Sciatic nerve (tissue), 2 donors: ENCODE results near the gene PLEKHA5. TPM values are rescaled to one million over a fixed set of nuclear protein-coding genes. Genes with fewer than 3 reads are reported as not detected.
A peak's percentile ranks its signal among the peaks of the same experiment; 100 is the strongest.
"Not testable (repeated sequence)": the region's sequence is repeated elsewhere in the genome, so short reads cannot be mapped to it uniquely, and the experiment has no call there.

ENCODE experiments used
- ATAC-seq: fragments of 200-7000 bp; cut with Tn5 transposase; one replicate; pipeline ENCODE4 v1.9.1; 2020; ENCODE audit warnings: mild to moderate bottlenecking, moderate library complexity
- DNase-seq: peaks from one replicate; pipeline ENCODE4 v3.0.0-alpha.2; 2020; ENCODE audit warnings: low spot score
- intact Hi-C: fragments of 100-400 bp; cut with DNase I; formaldehyde crosslinking; loops from one replicate; pipeline ENCODE4 v1.14.2; 2022
- total RNA-seq: library from RNA; stranded (reverse); fragmentation: NEBNext Ultra II Directional; extraction: Animal tissue kit (Norgen Biotek cat#: 25700); gene quantifications from one replicate; pipeline ENCODE4 v1.2.1, GENCODE V29; 2021
- donor health status: DM: no; HTN: no; CAD: no.
- donor health status: DM: no; HTN: no; CAD: no.

Gene PLEKHA5
- total RNA-seq, 1 donor from 2014 or later = 44.1 TPM

DNA sequence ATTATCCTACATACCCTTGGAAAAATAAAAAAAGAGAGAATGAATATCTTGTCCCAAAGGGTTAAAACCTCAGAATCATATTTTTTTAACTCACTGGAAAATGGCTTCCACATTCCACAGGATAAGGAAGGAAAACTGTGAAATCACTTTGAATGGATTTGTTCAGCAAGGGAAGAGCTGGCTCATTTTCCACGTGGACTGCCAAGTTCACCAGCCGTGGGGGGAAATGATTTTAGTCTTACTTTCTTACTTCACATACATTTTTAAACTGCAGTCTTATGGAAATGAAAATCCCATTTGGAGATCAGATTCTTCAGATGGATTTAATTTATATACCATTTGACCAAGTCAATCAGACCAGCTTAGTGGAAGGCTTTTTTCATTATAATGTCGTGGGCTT lies 279.8 kb downstream of the PLEKHA5 start:
- intact Hi-C loops = no loop called here
- peak; percentile 23 for DNase-seq
- ATAC-seq = no peak

DNA sequence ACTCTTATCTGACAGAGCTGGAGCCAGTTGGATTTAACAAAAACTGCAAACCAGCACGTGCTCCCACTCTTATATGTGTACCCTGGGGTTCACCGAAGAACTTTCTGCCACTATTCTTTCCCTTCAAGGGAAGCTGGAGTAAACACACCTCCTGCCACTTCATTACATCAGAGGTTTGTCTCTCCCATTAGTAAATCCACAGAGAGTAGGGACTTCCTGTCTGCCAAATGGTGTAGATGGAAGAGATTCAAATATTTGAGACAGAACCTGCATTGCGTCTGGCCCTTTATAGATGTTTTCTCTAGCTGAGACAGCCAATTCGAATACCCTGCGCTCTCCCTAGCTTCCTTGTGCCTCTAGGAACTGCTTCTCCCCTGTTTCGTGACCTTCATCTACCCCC lies 280.7 kb downstream of the PLEKHA5 start:
- ATAC-seq (peak; percentile 34), DNase-seq (peak; percentile 2)
- intact Hi-C loops = no loop called here

DNA sequence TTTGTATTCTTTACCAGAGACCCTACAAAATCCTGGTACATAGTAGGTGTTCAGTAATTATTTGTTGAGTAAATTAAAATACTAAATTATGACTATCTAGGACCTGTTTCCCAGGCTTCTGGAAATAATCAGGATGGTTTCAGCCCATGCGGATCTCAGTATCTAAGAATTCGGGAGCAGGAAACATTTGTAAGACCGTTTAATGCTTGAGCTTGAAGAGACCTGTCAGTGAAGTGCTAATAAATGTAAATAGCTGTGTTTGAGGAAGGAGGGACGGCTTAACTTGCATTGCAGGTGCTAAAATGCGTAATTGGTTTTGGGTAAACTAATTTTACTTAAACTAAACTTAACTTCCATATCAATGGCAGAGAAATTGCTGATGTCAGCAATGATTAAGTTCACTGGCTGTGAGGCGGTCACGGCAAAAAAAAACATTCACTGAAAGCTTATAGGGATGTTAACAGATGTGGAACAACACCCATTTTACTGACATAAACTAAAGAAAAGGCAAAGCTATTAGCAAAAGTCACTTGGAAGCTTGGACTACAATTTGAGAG lies 281.2 kb downstream of the PLEKHA5 start:
- intact Hi-C loops = no loop called here
- ATAC-seq (no peak), DNase-seq (no peak)

GRCh38 chr12:19411234-19412204 lies 282.0 kb downstream of the PLEKHA5 start:
- ATAC-seq = no peak
- intact Hi-C loops = no loop called here
- DNase-seq = peak; percentile 14

DNA sequence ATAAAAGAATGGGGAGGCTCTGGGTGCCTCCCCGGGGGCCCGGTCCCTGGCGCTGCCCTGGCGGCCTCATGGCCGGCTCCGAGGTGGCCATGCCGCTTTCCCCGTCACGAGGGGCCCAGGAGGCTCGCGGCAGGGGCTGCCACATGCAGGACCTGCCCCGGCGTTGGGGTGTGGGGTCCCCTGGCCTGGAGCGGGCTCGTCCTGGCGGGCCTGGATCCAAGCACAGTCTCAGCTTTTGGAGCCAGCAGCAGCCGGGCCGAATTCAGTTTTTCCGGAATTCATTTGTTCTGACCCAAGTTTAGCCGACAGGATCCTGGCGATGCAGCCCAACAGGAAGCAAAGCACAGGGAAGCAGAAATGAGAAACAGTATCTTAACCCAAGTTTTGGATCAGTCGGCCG lies 283.3 kb downstream of the PLEKHA5 start:
- ATAC-seq (no peak), DNase-seq (peak; percentile 47)

DNA sequence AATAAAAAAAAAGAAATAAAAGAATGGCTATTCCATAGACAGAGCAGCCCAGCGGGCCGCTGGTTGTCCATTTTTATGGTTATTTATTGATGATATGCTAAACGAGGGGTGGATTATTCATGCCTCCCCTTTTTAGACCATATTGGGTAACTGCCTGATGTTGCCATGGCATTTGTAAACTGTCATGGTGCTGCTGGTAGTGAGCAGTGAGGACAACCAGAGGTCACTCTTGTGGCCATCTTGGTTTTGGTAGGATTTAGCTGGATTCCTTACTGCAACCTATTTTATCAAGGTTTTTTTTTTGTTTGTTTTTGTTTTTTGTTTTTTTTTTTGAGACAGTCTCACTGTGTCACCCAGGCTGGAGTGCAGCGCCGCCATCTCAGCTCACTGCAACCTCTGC lies 284.0 kb downstream of the PLEKHA5 start:
- ATAC-seq, intact Hi-C loops: not testable (repeated sequence)
- peak; percentile 10 for DNase-seq

More for the DNA sequence above, 283.3 kb downstream of the PLEKHA5 start:
- intact Hi-C loops = no loop called here

DNA sequence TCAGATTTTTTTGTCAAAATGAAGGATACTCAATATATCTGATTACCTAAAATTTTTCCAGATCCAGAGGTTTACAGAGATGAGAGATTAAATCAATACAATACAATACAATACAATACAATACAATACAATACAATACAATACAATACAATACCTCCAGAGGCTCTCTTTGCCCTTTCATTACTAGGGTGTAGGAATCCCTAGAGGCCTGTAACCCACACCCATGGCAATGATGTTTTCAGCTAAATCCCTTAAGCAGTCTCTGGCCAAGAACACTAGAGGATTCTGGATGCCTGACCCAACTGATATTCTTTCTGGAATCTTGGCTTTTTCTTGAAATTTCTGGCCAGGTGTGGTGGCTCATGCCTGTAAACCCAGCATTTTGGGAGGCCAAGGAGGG lies 286.0 kb downstream of the PLEKHA5 start:
- ATAC-seq = no peak
- no peak for DNase-seq
- intact Hi-C loops = no loop called here

GRCh38 chr12:19419086-19419485 lies 289.6 kb downstream of the PLEKHA5 start:
- ATAC-seq = no peak
- DNase-seq = peak; percentile 25
- intact Hi-C loops = no loop called here

DNA sequence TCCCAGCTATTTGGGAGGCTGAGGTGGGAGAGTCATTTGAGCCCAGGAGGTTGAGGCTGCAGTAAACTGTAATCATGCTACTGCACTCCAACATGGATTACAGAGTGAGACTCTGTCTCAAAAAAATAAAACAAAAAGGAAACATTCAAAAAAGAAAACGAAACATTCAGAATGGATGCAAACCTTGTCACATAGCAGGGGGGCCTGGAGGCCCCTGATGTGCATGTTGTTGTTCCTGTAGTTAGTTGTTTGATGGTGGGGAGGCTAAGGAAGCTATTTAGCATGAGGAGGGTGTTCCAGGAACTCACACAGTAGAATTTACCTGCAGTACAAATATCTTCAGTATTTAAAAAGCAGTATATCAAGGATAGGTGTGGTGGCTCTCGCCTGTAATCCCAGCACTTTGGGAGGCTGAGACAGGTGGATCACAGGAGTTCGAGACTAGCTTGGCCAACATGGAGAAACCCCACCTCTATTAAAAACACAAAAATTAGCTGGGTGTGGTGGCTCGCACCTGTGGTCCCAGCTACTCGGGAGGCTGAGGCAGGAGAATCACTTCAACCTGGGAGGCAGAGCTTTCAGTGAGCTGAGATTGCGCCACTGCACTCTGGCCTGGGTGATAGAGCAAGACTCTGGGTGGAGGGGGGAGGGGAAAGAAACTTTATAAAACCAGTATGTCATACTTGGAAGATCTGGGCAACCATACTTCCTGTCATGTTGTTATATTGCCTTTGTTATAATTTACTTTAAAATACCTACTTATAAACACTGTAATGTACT lies 292.2 kb downstream of the PLEKHA5 start:
- intact Hi-C loops = no loop called here
- DNase-seq = no peak
- no peak for ATAC-seq

- no peak for DNase-seq
- ATAC-seq = no peak
- intact Hi-C loops = no loop called here
These were observed 293.8 kb downstream of the PLEKHA5 start for GRCh38 chr12:19423166-19423930.
